Thymus (tissue), 11 donors: ENCODE results near the gene VEPH1. TPM values are rescaled to one million over a fixed set of nuclear protein-coding genes. Genes with fewer than 3 reads are reported as not detected.
"Not testable (repeated sequence)": the region's sequence is repeated elsewhere in the genome, so short reads cannot be mapped to it uniquely, and the experiment has no call there.

Experiments used
- DNase-seq, 9 donors: peaks; one replicate each; pipeline ENCODE4 v3.0.0-alpha.2; 2013; ENCODE audit warnings: low spot score in 9 of 9, low read depth in 6 of 9, missing footprints in 1 of 9
- H3K27ac ChIP-seq, 2 donors: one replicate each; pipeline ENCODE4 v1.5.1; 2013; ENCODE audit warnings: control low read depth in 1 of 2, low read depth in 1 of 2, low read length in 1 of 2, mild to moderate bottlenecking in 1 of 2, moderate library complexity in 1 of 2
- H3K27me3 ChIP-seq, 2 donors: one replicate each; pipeline ENCODE4 v1.5.1; 2013; ENCODE audit warnings: low read length in 1 of 2; ENCODE audit not compliant: control insufficient read depth in 2 of 2, insufficient read depth in 1 of 2
- H3K36me3 ChIP-seq, 2 donors: one replicate each; pipeline ENCODE4 v1.5.1; 2013; ENCODE audit warnings: low read length in 1 of 2, mild to moderate bottlenecking in 1 of 2, moderate library complexity in 1 of 2; ENCODE audit not compliant: control insufficient read depth in 2 of 2, insufficient read depth in 2 of 2
- H3K4me1 ChIP-seq, 2 donors: one replicate each; pipeline ENCODE4 v1.5.1; 2013; ENCODE audit warnings: low read length in 2 of 2; ENCODE audit not compliant: control insufficient read depth in 2 of 2, insufficient read depth in 2 of 2
- H3K4me3 ChIP-seq, 2 donors: one replicate each; pipeline ENCODE4 v1.5.1; 2013; ENCODE audit warnings: low read length in 2 of 2, control low read depth in 1 of 2, mild to moderate bottlenecking in 1 of 2
- H3K9me3 ChIP-seq, 2 donors: one replicate each; pipeline ENCODE4 v1.5.1; 2013; ENCODE audit warnings: low read length in 1 of 2, mild to moderate bottlenecking in 1 of 2; ENCODE audit not compliant: control insufficient read depth in 2 of 2, insufficient read depth in 1 of 2
- WGBS: extraction: QIAGEN DNeasy Blood & Tissue Kit; methylation state at CpG from one replicate; pipeline ENCODE4 v1.1.7; 2013; 5-methylcytosine and 5-hydroxymethylcytosine counted together
- polyA plus RNA-seq: library from polyadenylated mRNA; stranded (reverse); fragments of 200-250 nt; gene quantifications from one replicate; pipeline ENCODE4 v1.2.3, GENCODE V29; 2013
- total RNA-seq: library from RNA; stranded (reverse); fragments of 120-200 nt; gene quantifications from one replicate; pipeline ENCODE4 v1.2.4, GENCODE V29; 2013
- donor health status: healthy.

VEPH1 gene
- total and polyA plus RNA-seq, 2 donors = 0.19 to 1.5 TPM

DNA sequence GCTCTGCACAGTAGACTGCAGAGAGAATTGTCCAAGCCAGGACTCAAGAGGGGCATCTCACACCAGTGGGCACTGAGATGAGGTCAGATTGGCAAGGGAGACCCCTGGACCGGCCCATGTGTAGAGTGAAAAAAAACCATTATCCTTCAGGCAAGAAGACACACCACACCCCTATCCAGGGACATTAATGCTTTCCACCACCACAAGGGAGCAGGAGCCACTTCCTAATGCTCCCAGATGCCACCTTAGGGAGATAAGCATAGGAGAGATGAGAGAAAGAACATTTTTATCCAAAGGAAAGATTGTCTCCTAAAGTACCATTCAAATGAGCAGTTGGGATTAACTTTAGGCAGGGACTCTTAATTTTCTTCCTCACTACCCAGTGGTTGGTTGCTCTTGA lies 176.2 kb downstream of the VEPH1 start:
- Histone ChIP-seq H3K9me3 (no peaks in the 10 kb centered on the region), H3K4me3 (no peak overlapping the region), H3K27me3 (no peaks in the 10 kb centered on the region), H3K4me1 (no peaks in the 10 kb centered on the region), H3K36me3 (no peaks in the 10 kb centered on the region), H3K27ac (no peak overlapping the region)
- WGBS = 96% methylated on average over 1 of the region's 1 CpG
- DNase-seq = no peak

GRCh38 chr3:157324869-157325268 lies 178.3 kb downstream of the VEPH1 start:
- WGBS = 95% methylated on average over 1 of the region's 1 CpG
- DNase-seq, H3K4me3 ChIP-seq, H3K27me3 ChIP-seq, H3K4me1 ChIP-seq, H3K27ac ChIP-seq, H3K9me3 ChIP-seq, H3K36me3 ChIP-seq: not testable (repeated sequence)

GRCh38 chr3:157323360-157323759 lies 179.9 kb downstream of the VEPH1 start:
- Histone ChIP-seq H3K9me3 (no peaks in the 10 kb centered on the region), H3K27ac (no peak overlapping the region), H3K27me3 (no peaks in the 10 kb centered on the region), H3K36me3 (no peaks in the 10 kb centered on the region), H3K4me1 (no peaks in the 10 kb centered on the region), H3K4me3 (no peak overlapping the region)
- DNase-seq = no peak
- WGBS = 96% methylated on average over 2 of the region's 2 CpGs

DNA sequence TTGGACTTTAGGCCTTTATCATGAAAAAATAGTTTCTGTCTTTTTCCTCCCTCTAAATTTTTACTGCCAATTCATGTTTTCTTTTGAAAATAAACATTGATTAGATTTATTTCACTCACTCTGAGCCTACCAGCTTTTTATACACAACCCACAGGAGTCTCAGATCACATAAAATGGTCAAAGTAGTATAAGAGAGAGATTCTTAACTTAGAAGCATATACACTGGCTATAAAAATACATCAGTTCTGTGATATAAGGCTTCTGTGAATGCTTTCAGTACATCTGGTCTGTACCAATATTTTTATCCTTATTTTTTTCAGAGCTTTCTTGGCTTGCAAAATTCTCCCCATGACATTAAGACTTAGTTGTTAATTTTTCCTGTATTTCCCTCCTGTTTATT lies 183.5 kb downstream of the VEPH1 start:
- H3K27me3 ChIP-seq = no peaks in the 10 kb centered on the region
- H3K4me3 ChIP-seq = no peak overlapping the region
- no peaks in the 10 kb centered on the region for H3K36me3 ChIP-seq
- H3K4me1 ChIP-seq = no peaks in the 10 kb centered on the region
- H3K27ac ChIP-seq = no peak overlapping the region
- no peaks in the 10 kb centered on the region for H3K9me3 ChIP-seq
- no peak for DNase-seq

GRCh38 chr3:157318639-157319288 lies 184.5 kb downstream of the VEPH1 start:
- no peak for DNase-seq
- H3K4me3 ChIP-seq = no peak overlapping the region
- WGBS = 86% methylated on average over 5 of the region's 5 CpGs
- H3K36me3 ChIP-seq = no peaks in the 10 kb centered on the region
- H3K4me1 ChIP-seq = no peaks in the 10 kb centered on the region
- no peaks in the 10 kb centered on the region for H3K9me3 ChIP-seq
- no peaks in the 10 kb centered on the region for H3K27me3 ChIP-seq
- no peak overlapping the region for H3K27ac ChIP-seq

DNA sequence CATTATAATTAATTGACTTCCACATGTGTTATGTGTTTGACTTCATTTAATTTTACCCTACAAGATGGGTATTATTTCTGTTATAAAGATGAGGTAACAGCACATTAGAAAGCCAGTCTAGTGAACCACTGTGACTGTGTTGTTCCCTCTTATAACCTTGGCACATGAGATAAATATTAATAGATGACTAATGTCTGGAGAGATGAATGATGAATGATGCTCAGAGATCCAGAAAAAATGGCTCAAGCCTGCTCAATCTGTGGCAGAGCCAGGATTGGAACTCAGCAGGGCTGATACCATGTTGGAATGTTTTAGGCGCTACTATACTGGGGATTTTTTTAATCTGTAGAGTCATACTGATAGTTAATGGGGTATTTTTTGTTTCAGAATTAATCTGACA lies 185.3 kb downstream of the VEPH1 start:
- Histone ChIP-seq H3K27me3 (no peaks in the 10 kb centered on the region), H3K4me1 (no peaks in the 10 kb centered on the region), H3K4me3 (no peak overlapping the region), H3K36me3 (no peaks in the 10 kb centered on the region), H3K9me3 (no peaks in the 10 kb centered on the region), H3K27ac (no peak overlapping the region)
- no peak for DNase-seq
- WGBS = 94% methylated on average over 1 of the region's 1 CpG

GRCh38 chr3:157313186-157313585 lies 190.0 kb downstream of the VEPH1 start:
- H3K36me3 ChIP-seq = no peaks in the 10 kb centered on the region
- no peaks in the 10 kb centered on the region for H3K27me3 ChIP-seq
- WGBS = 95% methylated on average over 4 of the region's 4 CpGs
- H3K27ac ChIP-seq = no peak overlapping the region
- no peaks in the 10 kb centered on the region for H3K9me3 ChIP-seq
- H3K4me1 ChIP-seq = no peaks in the 10 kb centered on the region
- no peak for DNase-seq
- no peak overlapping the region for H3K4me3 ChIP-seq

DNA sequence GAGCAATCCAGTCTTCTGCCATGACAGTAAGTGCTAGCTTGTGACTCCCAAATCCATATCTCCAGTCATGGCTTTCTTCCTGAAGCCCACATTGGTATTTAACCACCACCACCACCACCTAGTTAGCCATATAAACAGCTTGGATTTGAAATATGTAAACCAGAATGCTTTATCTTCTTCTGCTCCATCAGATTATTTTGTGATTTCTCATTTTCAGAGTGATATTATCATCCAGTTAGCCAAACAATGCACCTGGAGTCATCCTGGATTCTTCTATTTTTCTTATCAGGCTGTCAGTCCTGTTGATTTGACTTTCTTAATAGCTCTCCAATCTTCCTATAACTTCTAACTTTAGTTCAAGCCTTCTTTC lies 190.9 kb downstream of the VEPH1 start:
- DNase-seq = no peak
- no peaks in the 10 kb centered on the region for H3K4me1 ChIP-seq

GRCh38 chr3:157311633-157312375 lies 191.4 kb downstream of the VEPH1 start:
- no peak for DNase-seq
- no peaks in the 10 kb centered on the region for H3K4me1 ChIP-seq
- 91% methylated on average over 2 of the region's 2 CpGs for whole genome bisulfite sequencing
- H3K27ac ChIP-seq = no peak overlapping the region
- H3K27me3 ChIP-seq = no peaks in the 10 kb centered on the region
- H3K9me3 ChIP-seq = no peaks in the 10 kb centered on the region
- no peak overlapping the region for H3K4me3 ChIP-seq
- H3K36me3 ChIP-seq = no peaks in the 10 kb centered on the region

More for the DNA sequence above, 190.9 kb downstream of the VEPH1 start:
- H3K4me3 ChIP-seq = no peak overlapping the region
- no peaks in the 10 kb centered on the region for H3K36me3 ChIP-seq
- H3K9me3 ChIP-seq = no peaks in the 10 kb centered on the region
- no peaks in the 10 kb centered on the region for H3K27me3 ChIP-seq
- H3K27ac ChIP-seq = no peak overlapping the region
